NT2/D1 (cell line): ENCODE results near the gene INPP5D.

ENCODE experiments used
- SUZ12 ChIP-seq: IDR thresholded peaks from 2 replicates; pipeline ENCODE4 v1.6.1; 2011; ENCODE audit not compliant: insufficient read length, insufficient read depth; ENCODE audit errors: extremely low read depth
- YY1 ChIP-seq: IDR thresholded peaks from 2 replicates; pipeline ENCODE4 v1.6.1; 2011; ENCODE audit not compliant: insufficient read length, insufficient read depth
- ZNF274 ChIP-seq: IDR thresholded peaks from 2 replicates; pipeline ENCODE4 v1.6.1; 2011; ENCODE audit warnings: mild to moderate bottlenecking, low read depth, low read length

DNA sequence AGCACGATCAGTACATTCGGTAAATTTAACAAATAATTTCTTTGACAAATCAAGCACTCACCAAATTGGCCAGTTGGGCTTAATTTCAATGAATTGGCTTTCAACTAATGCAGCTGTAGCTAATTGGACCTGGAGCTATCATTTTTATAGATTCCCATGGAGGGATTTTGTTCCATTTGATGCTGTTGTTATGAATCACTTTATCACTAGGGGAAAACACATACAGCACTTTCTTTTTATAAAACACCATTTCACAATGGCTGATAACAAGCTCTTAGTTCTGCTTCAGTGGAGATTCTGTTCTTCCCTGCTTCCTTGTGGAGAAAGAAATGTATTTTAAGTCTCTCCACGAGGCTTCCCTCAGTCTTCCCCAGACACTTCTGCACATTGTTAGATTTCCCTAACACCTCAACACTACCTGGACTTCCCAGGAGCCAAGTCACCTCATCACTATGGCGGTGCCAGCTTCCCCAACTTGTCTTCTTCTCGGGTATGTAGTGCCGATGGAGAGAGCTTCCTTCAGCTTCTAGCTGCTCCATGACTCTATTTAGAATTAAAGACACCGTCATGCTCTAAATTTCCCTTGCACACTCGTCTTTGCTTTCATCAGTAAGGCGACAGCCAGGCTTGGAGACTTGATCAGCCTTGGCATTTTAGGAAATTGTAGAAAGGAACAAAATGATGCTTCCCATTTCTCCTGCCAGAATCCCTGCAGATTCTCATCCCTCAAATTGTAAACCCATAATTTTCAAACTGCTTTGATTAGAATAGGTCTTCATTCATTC is 72.0 kb downstream of the INPP5D start:
- TF ChIP-seq ZNF274 = no peak
- TF ChIP-seq YY1 = no peak
- TF ChIP-seq SUZ12 = no peak
